Heart left ventricle (tissue), 16 donors: Measurements from ENCODE around the gene ALOX5AP. TPM values are rescaled to one million over a fixed set of nuclear protein-coding genes. Genes with fewer than 3 reads are reported as not detected.

Experiments used
- ATAC-seq, 4 donors: fragments of 200-7000 bp; cut with Tn5 transposase; one replicate each; pipeline ENCODE4 v1.9.1; 2020 to 2022; ENCODE audit warnings: moderate library complexity in 4 of 4, mild to moderate bottlenecking in 3 of 4, moderate number of reproducible peaks in 1 of 4
- DNase-seq, 5 donors: peaks; one replicate each; pipeline ENCODE4 v3.0.0-alpha.2; 2020
- H3K27ac ChIP-seq, 12 donors: fragments of 200-600 bp; sonication (generic) in 4 of 12; one replicate each; pipeline versions ENCODE4 v1.5.0 to v1.8.0; 2016 to 2022; ENCODE audit warnings: mild to moderate bottlenecking in 2 of 12
- H3K27me3 ChIP-seq, 9 donors: fragments of 200-600 bp; sonication (generic) in 2 of 9; one replicate each; pipeline versions ENCODE4 v1.5.1 to v1.8.0; 2016 to 2022; ENCODE audit warnings: mild to moderate bottlenecking in 3 of 9
- H3K36me3 ChIP-seq, 9 donors: fragments of 200-600 bp; sonication (generic) in 2 of 9; one replicate each; pipeline versions ENCODE4 v1.5.0 to v1.8.0; 2018 to 2022; ENCODE audit warnings: mild to moderate bottlenecking in 2 of 9
- H3K4me1 ChIP-seq, 12 donors: fragments of 200-600 bp; sonication (generic) in 4 of 12; one replicate each; pipeline versions ENCODE4 v1.5.0 to v1.8.0; 2016 to 2022; ENCODE audit warnings: mild to moderate bottlenecking in 3 of 12
- H3K4me3 ChIP-seq, 12 donors: fragments of 200-600 bp; sonication (generic) in 4 of 12; one replicate each; pipeline versions ENCODE4 v1.5.0 to v1.8.0; 2017 to 2022; ENCODE audit warnings: mild to moderate bottlenecking in 9 of 12, moderate library complexity in 4 of 12
- H3K9me3 ChIP-seq, 12 donors: fragments of 200-600 bp; sonication (generic) in 4 of 12; one replicate each; pipeline versions ENCODE4 v1.5.0 to v1.8.0; 2016 to 2022; ENCODE audit warnings: mild to moderate bottlenecking in 1 of 12
- POLR2A ChIP-seq, 2 donors: fragments of 450-650 bp; IDR thresholded peaks; one replicate each; pipeline ENCODE4 v1.6.1; 2017; ENCODE audit warnings: antibody characterized with exemption in 2 of 2, mild to moderate bottlenecking in 2 of 2, moderate library complexity in 2 of 2
- WGBS, 4 donors: extraction: QIAGEN DNeasy Blood & Tissue Kit in 2 of 4; methylation state at CpG; one replicate each; pipeline versions ENCODE4 v1.1.5 to v1.1.7; 2013 to 2018; 5-methylcytosine and 5-hydroxymethylcytosine counted together
- intact Hi-C, 10 donors: fragments of 100-400 bp; cut with DNase I; formaldehyde crosslinking; loops; one replicate each; pipeline versions ENCODE4 v1.11.1 to v1.14.2; 2022
- polyA plus RNA-seq, 2 donors: library from polyadenylated mRNA; stranded (reverse); fragments of 200-250 nt; gene quantifications; one replicate each; pipeline ENCODE4 v1.2.3, GENCODE V29; 2013
- total RNA-seq, 9 donors: library from RNA; depleted of rRNA in 2 of 9; stranded (reverse); fragments of >200 nt in 2 of 9; fragmentation: NEBNext Ultra II Directional in 3 of 9; extraction: Animal tissue kit (Norgen Biotek cat#: 25700) in 3 of 9; gene quantifications; one replicate each; pipeline versions ENCODE4 v1.1.0 to v1.2.4, GENCODE V29; 2016 to 2023
- TF ChIP-seq, protein P1 (sequence below), 12 donors: fragments of 200-600 bp; sonication (generic) in 4 of 12; IDR thresholded peaks; one replicate each; pipeline versions ENCODE4 v1.5.0 to v1.8.0; 2018 to 2022; ENCODE audit warnings: antibody characterized with exemption in 12 of 12, mild to moderate bottlenecking in 5 of 12
- donor health status: ischemic (EF 13 %, LVEDD 7.1; RV severe dilation, severe dysfunction).
- donor health status: healthy with polysubstance abuse.
- donor health status: DM: no; HTN: yes; CAD: no.
- donor health status: DM: no; HTN: no; CAD: no.
- donor health status: ischemic (EF 25% LVEDD 6.9; RV normal size, moderate dysfunction).
- donor health status: ischemic (EF 25% LVEDD 5.7; RV mildly dilated, moderate dysfunction).
- donor health status: healthy.
- donor health status: DM: yes; HTN: yes; CAD: no.
- donor health status: ischemic (EF 35%, LVEDD 5.7; RV mildly dilated, moderate dysfunction).
- donor health status: nonischemic (EF 11% LVEDD 7.7; RV severe dilation, severe dysfunction).
- donor health status: DM: yes; HTN: yes; CAD: no.
- donor health status: PGD.
- donor health status: ischemic (EF 29% LVEDD 5.4; RV normal size, mild dysfunction).
- donor health status: nonischemic (EF 23%, LVEDD 6.1; RV moderate dilation, normal function).

ALOX5AP gene
- total and polyA plus RNA-seq, 11 donors = 0.88 to 24.3 (median 8.8) TPM

DNA sequence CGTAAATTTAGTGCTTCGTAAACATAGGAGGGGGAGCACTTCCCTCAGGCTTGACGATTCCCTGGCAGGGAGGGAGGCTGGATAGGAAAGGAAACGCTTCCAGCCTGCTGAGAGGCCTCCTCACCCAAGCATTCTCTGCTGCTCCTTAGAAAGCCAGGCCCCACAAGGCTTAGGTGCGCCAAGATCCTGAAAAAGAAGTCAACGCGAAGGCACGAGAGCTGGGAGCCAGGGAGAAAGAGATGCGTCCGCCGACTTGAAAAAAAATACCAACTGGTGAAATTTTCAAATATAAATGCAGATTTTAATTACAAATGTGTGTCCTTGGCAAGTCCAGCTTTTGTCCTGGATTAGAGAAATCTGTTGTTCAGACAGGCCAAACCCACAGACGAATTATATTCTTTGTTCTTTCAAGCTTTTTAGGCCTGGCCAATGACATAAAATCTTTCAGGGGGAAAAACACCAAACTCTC lies 64.0 kb downstream of the ALOX5AP start:
- no peaks in the 10 kb centered on the region for H3K9me3 ChIP-seq
- no peaks in the 10 kb centered on the region for H3K36me3 ChIP-seq
- WGBS, 4 donors = 79 to 90% (median 84%) methylated on average over 12 of the region's 12 CpGs
- TF ChIP-seq POLR2A (IDR thresholded peaks at IDR 0.05) = no peak
- TF ChIP-seq, protein P1, sequence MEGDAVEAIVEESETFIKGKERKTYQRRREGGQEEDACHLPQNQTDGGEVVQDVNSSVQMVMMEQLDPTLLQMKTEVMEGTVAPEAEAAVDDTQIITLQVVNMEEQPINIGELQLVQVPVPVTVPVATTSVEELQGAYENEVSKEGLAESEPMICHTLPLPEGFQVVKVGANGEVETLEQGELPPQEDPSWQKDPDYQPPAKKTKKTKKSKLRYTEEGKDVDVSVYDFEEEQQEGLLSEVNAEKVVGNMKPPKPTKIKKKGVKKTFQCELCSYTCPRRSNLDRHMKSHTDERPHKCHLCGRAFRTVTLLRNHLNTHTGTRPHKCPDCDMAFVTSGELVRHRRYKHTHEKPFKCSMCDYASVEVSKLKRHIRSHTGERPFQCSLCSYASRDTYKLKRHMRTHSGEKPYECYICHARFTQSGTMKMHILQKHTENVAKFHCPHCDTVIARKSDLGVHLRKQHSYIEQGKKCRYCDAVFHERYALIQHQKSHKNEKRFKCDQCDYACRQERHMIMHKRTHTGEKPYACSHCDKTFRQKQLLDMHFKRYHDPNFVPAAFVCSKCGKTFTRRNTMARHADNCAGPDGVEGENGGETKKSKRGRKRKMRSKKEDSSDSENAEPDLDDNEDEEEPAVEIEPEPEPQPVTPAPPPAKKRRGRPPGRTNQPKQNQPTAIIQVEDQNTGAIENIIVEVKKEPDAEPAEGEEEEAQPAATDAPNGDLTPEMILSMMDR (IDR thresholded peaks at IDR 0.05) = no peak
- intact Hi-C loops = no loop called here
- no peaks in the 10 kb centered on the region for H3K27me3 ChIP-seq
- H3K4me1 ChIP-seq = peaks cover 0 to 31% (median 9%) of the 10 kb centered on the region in 12 donors
- H3K27ac ChIP-seq = no peak overlapping the region
- H3K4me3 ChIP-seq = no peak overlapping the region
- DNase-seq (no peak), ATAC-seq (no peak)

DNA sequence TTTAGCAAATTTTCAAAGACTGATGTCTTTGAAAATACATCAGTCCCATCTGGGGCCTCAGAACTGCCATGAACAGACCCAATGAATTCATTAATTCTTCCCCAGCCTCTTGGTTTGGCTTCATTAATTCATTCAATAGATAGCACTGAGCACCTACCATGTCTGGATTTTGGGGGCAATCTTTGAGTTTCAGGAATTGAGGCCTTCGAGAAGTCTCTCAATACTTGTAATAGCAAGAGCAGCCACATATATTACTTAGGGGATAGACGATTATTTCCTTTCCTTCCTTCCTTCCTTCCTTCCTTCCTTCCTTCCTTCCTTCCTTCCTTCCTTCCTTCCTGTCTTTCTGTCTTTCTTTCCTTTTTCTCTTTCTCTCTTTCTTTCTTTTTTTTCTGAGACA lies 64.8 kb downstream of the ALOX5AP start:
- intact Hi-C loops = loop anchor here (5.0 to 10.0 kb wide), 13 partner anchors 65 to 668 kb away; partner anchors contain the start of genes HMGB1 (in 4 of the 10) and USPL1 (in 3 of the 10)
- Histone ChIP-seq H3K36me3 (no peaks in the 10 kb centered on the region), H3K4me1 (peaks cover 0 to 31% (median 10%) of the 10 kb centered on the region in 12 donors), H3K27me3 (no peaks in the 10 kb centered on the region), H3K27ac (no peak overlapping the region), H3K9me3 (no peaks in the 10 kb centered on the region), H3K4me3 (no peak overlapping the region)
- TF ChIP-seq, protein P1 (IDR thresholded peaks at IDR 0.05) = no peak
- no peak for TF ChIP-seq POLR2A (IDR thresholded peaks at IDR 0.05)
- ATAC-seq = no peak
- DNase-seq = no peak
- WGBS, 4 donors = 70 to 86% (median 75%) methylated on average over 2 of the region's 2 CpGs

DNA sequence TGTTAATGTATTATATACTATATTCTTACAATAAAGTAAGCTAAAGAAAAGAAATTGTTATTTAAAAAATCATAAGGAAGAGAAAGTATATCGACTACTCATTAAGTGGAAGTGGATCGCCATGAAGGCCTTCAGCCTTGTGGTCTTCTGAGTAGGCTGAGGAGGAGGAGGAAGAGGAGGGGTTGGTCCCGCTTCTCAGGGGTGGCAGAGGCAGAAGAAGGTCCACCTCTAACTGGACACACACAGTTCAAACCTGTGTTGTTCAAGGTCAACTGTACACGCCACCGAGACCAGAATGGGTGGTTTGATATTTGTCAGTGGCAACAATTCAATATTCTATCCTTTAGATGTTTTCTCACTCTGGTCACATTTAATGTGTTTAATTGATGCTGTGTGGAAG lies 67.2 kb downstream of the ALOX5AP start:
- intact Hi-C loops = loop anchor here (2.0 to 10.0 kb wide), 17 partner anchors 62 to 670 kb away; partner anchors contain the start of genes HMGB1 (in 4 of the 10) and USPL1 (in 3 of the 10)
- peak overlapping the region in 2 of 12 donors; percentile 38 to 66 for H3K27ac ChIP-seq
- no peak for DNase-seq
- H3K36me3 ChIP-seq = no peaks in the 10 kb centered on the region
- H3K9me3 ChIP-seq = no peaks in the 10 kb centered on the region
- ATAC-seq = peak in 1 of 4 donors; percentile 7
- peaks cover 0 to 35% (median 18%) of the 10 kb centered on the region in 12 donors for H3K4me1 ChIP-seq
- WGBS, 4 donors = 71 to 76% (median 73%) methylated on average over 5 of the region's 5 CpGs
- H3K27me3 ChIP-seq = no peaks in the 10 kb centered on the region
- H3K4me3 ChIP-seq = peak overlapping the region in 1 of 12 donors; percentile 62
- TF ChIP-seq POLR2A (IDR thresholded peaks at IDR 0.05) = no peak
- TF ChIP-seq, protein P1 (IDR thresholded peaks at IDR 0.05) = no peak

GRCh38 chr13:30802953-30803478 lies 67.7 kb downstream of the ALOX5AP start:
- intact Hi-C loops = loop anchor here (1.0 to 10.0 kb wide), 18 partner anchors 62 to 671 kb away; partner anchors contain the start of genes HMGB1 (in 4 of the 10) and USPL1 (in 3 of the 10)
- ATAC-seq = peak; percentile 89 to 98 (median 97)
- DNase-seq = peak; percentile 83 to 93 (median 88)
- TF ChIP-seq, protein P1 (IDR thresholded peaks at IDR 0.05) = peak; percentile 90 to 98 (median 96)
- no peak for TF ChIP-seq POLR2A (IDR thresholded peaks at IDR 0.05)
- H3K27ac ChIP-seq = peak overlapping the region in 3 of 12 donors; percentile 38 to 66 (median 54)
- no peaks in the 10 kb centered on the region for H3K36me3 ChIP-seq
- H3K4me1 ChIP-seq = peaks cover 0 to 35% (median 19%) of the 10 kb centered on the region in 12 donors
- H3K9me3 ChIP-seq = no peaks in the 10 kb centered on the region
- H3K4me3 ChIP-seq = peak overlapping the region in 9 of 12 donors; percentile 44 to 66 (median 47)
- H3K27me3 ChIP-seq = no peaks in the 10 kb centered on the region
- 16 to 22% (median 19%) methylated on average over 21 to 32 of the region's 32 CpGs for WGBS, 4 donors
